ENCODE measurements around the gene C20orf173.

DNA sequence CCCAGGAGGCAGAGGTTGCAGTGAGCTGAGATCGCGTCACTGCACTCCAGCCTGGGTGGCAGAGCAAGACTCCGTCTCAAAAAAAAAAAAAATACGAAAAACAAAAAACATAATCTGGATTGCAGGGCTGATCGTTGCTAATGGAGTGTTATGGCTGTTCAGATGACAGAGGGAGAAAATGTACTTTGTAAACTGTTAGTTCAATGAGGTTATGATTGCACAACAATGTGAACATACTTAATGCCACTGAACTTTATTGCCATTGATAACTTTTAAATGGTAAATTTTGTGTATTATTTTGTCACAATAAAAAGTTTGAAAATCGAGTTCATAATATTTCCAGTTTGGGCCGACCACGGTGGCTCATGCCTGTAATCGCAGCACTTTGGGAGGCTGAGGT is 10.5 kb downstream of the C20orf173 start:
- no peak for TF ChIP-seq TP53 (CRISPR knock-in tag; conservative IDR thresholded peaks at IDR 0.05)
- no peak for TF ChIP-seq MAZ (IDR thresholded peaks at IDR 0.05; ENCODE audit: borderline replicate concordance, low read depth, low read length)
- TF ChIP-seq MAZ (CRISPR knock-in tag; IDR thresholded peaks at IDR 0.05; ENCODE audit: low read depth), result no peak
- no peak for TF ChIP-seq LCORL (IDR thresholded peaks at IDR 0.05)
- no peak for TF ChIP-seq LCORL (CRISPR knock-in tag; IDR thresholded peaks at IDR 0.05)
- TF ChIP-seq ZNF564 (CRISPR knock-in tag; IDR thresholded peaks at IDR 0.05), result no peak
- no peak for TF ChIP-seq MAFF (IDR thresholded peaks at IDR 0.05; ENCODE audit: low read depth, low read length)
- TF ChIP-seq CTCF (CRISPR knock-in tag; IDR thresholded peaks at IDR 0.05), result no peak
- TF ChIP-seq, protein P1, sequence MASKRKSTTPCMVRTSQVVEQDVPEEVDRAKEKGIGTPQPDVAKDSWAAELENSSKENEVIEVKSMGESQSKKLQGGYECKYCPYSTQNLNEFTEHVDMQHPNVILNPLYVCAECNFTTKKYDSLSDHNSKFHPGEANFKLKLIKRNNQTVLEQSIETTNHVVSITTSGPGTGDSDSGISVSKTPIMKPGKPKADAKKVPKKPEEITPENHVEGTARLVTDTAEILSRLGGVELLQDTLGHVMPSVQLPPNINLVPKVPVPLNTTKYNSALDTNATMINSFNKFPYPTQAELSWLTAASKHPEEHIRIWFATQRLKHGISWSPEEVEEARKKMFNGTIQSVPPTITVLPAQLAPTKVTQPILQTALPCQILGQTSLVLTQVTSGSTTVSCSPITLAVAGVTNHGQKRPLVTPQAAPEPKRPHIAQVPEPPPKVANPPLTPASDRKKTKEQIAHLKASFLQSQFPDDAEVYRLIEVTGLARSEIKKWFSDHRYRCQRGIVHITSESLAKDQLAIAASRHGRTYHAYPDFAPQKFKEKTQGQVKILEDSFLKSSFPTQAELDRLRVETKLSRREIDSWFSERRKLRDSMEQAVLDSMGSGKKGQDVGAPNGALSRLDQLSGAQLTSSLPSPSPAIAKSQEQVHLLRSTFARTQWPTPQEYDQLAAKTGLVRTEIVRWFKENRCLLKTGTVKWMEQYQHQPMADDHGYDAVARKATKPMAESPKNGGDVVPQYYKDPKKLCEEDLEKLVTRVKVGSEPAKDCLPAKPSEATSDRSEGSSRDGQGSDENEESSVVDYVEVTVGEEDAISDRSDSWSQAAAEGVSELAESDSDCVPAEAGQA (IDR thresholded peaks at IDR 0.05; ENCODE audit: low read depth), result no peak
- TF ChIP-seq, protein P1 (CRISPR knock-in tag; IDR thresholded peaks at IDR 0.05; ENCODE audit: borderline replicate concordance), result no peak
- no peak for TF ChIP-seq E2F5 (CRISPR knock-in tag; conservative IDR thresholded peaks at IDR 0.05)
- no peak for TF ChIP-seq GATAD2A (CRISPR knock-in tag; IDR thresholded peaks at IDR 0.05)
